ENCODE results near the gene COX6B2. TPM values are rescaled to one million over a fixed set of nuclear protein-coding genes. Genes with fewer than 3 reads are reported as not detected.
A peak's percentile ranks its signal among the peaks of the same experiment; 100 is the strongest.

The COX6B2 gene
- total RNA-seq, 1 experiment from 2014 or later, result 0.92 TPM

GRCh38 chr19:55312621-55313512 is 41.7 kb downstream of the COX6B2 start:
- DNase-seq (ENCODE audit: low spot score), result no peak

- no peak for DNase-seq (ENCODE audit: low spot score)
These were observed 42.7 kb downstream of the COX6B2 start for GRCh38 chr19:55311797-55312196.

GRCh38 chr19:55311397-55311796 is 43.1 kb downstream of the COX6B2 start:
- DNase-seq (ENCODE audit: low spot score), result no peak

- DNase-seq (ENCODE audit: low spot score), result no peak
These were observed 44.0 kb downstream of the COX6B2 start for GRCh38 chr19:55310498-55310897.

- DNase-seq (ENCODE audit: low spot score), result no peak
These were observed 45.1 kb downstream of the COX6B2 start for GRCh38 chr19:55309448-55309847.

GRCh38 chr19:55308281-55308680 is 46.2 kb downstream of the COX6B2 start:
- no peak for DNase-seq (ENCODE audit: low spot score)

- no peak for DNase-seq (ENCODE audit: low spot score)
These were observed 47.8 kb downstream of the COX6B2 start for GRCh38 chr19:55306712-55307111.

GRCh38 chr19:55305983-55306562 is 48.4 kb downstream of the COX6B2 start:
- peak; percentile 27 for DNase-seq (ENCODE audit: low spot score)

- DNase-seq (ENCODE audit: low spot score), result peak; percentile 75
These were observed 49.0 kb downstream of the COX6B2 start for GRCh38 chr19:55305491-55305890.

GRCh38 chr19:55304980-55305379 is 49.5 kb downstream of the COX6B2 start:
- DNase-seq (ENCODE audit: low spot score), result no peak

GRCh38 chr19:55304279-55304978 is 50.1 kb downstream of the COX6B2 start:
- DNase-seq (ENCODE audit: low spot score), result peak; percentile 87

GRCh38 chr19:55303477-55303876 is 51.0 kb downstream of the COX6B2 start:
- no peak for DNase-seq (ENCODE audit: low spot score)

GRCh38 chr19:55302318-55302703 is 52.2 kb downstream of the COX6B2 start:
- DNase-seq (ENCODE audit: low spot score), result no peak

- peak; percentile 96 for DNase-seq (ENCODE audit: low spot score)
These were observed 52.8 kb downstream of the COX6B2 start for GRCh38 chr19:55301459-55302317.

GRCh38 chr19:55300886-55301458 is 53.5 kb downstream of the COX6B2 start:
- DNase-seq (ENCODE audit: low spot score), result peak; percentile 23

GRCh38 chr19:55299991-55300390 is 54.5 kb downstream of the COX6B2 start:
- no peak for DNase-seq (ENCODE audit: low spot score)

Other genes with a start within 250 kb of the COX6B2 start
- 227 and 261 TPM in 2 replicates for gene PPP1R12C, start 237.1 kb downstream of the COX6B2 start, total RNA-seq (2014; rRNA removed; shearing (Covaris generic))
- gene TNNT1, start 205.5 kb downstream of the COX6B2 start, total RNA-seq (2014; rRNA removed; shearing (Covaris generic)), result 4.5 and 5.0 TPM in 2 replicates
- gene TNNI3, start 197.0 kb downstream of the COX6B2 start, total RNA-seq (2014; rRNA removed; shearing (Covaris generic)), result 11.1 and 20.3 TPM in 2 replicates
- 17.3 and 21.1 TPM in 2 replicates for gene DNAAF3, start 188.1 kb downstream of the COX6B2 start, total RNA-seq (2014; rRNA removed; shearing (Covaris generic))
- 0.71 and 1.5 TPM in 2 replicates for gene SYT5, start 174.4 kb downstream of the COX6B2 start, total RNA-seq (2014; rRNA removed; shearing (Covaris generic))
- 87.1 and 103 TPM in 2 replicates for gene PTPRH, start 145.2 kb downstream of the COX6B2 start, total RNA-seq (2014; rRNA removed; shearing (Covaris generic))
- gene TMEM86B, start 126.0 kb downstream of the COX6B2 start, total RNA-seq (2014; rRNA removed; shearing (Covaris generic)), result 9.9 and 10.6 TPM in 2 replicates
- gene PPP6R1, start 95.7 kb downstream of the COX6B2 start, total RNA-seq (2014; rRNA removed; shearing (Covaris generic)), result 111 and 131 TPM in 2 replicates
- 173 and 177 TPM in 2 replicates for gene HSPBP1, start 74.6 kb downstream of the COX6B2 start, total RNA-seq (2014; rRNA removed; shearing (Covaris generic))
- gene BRSK1, start 70.7 kb downstream of the COX6B2 start, total RNA-seq (2014; rRNA removed; shearing (Covaris generic)), result 0.37 and 1.9 TPM in 2 replicates
- gene TMEM150B, start 29.4 kb downstream of the COX6B2 start, total RNA-seq (2014; rRNA removed; shearing (Covaris generic)), result 12.5 and 19.7 TPM in 2 replicates
- gene KMT5C, start 14.8 kb downstream of the COX6B2 start, total RNA-seq (2014; rRNA removed; shearing (Covaris generic)), result 86.3 and 96.2 TPM in 2 replicates
- gene GARIN5B, start 8.5 kb upstream of the COX6B2 start, total RNA-seq (2014; rRNA removed; shearing (Covaris generic)), result not detected in 2 replicates
- 0.31 and 2.8 TPM in 2 replicates for gene IL11, start 15.7 kb upstream of the COX6B2 start, total RNA-seq (2014; rRNA removed; shearing (Covaris generic))
- gene TMEM190, start 22.1 kb upstream of the COX6B2 start, total RNA-seq (2014; rRNA removed; shearing (Covaris generic)), result not detected in 2 replicates
- gene TMEM238, start 29.6 kb upstream of the COX6B2 start, total RNA-seq (2014; rRNA removed; shearing (Covaris generic)), result 87.8 and 92.7 TPM in 2 replicates
- gene RPL28, start 31.2 kb upstream of the COX6B2 start, total RNA-seq (2014; rRNA removed; shearing (Covaris generic)), result 1,121 and 1,134 TPM in 2 replicates
- 2,696 and 2,806 TPM in 2 replicates for gene UBE2S, start 53.1 kb upstream of the COX6B2 start, total RNA-seq (2014; rRNA removed; shearing (Covaris generic))
- not detected in 2 replicates for gene SHISA7, start 88.6 kb upstream of the COX6B2 start, total RNA-seq (2014; rRNA removed; shearing (Covaris generic))
- 323 and 339 TPM in 2 replicates for gene ISOC2, start 106.9 kb upstream of the COX6B2 start, total RNA-seq (2014; rRNA removed; shearing (Covaris generic))
- gene C19orf85, start 110.0 kb upstream of the COX6B2 start, total RNA-seq (2014; rRNA removed; shearing (Covaris generic)), result 0.41 and 0.83 TPM in 2 replicates
- 29.9 TPM in 2 replicates for gene ZNF628, start 121.9 kb upstream of the COX6B2 start, total RNA-seq (2014; rRNA removed; shearing (Covaris generic))
- gene NAT14, start 130.5 kb upstream of the COX6B2 start, total RNA-seq (2014; rRNA removed; shearing (Covaris generic)), result 28.9 and 34.9 TPM in 2 replicates
- gene SSC5D, start 133.7 kb upstream of the COX6B2 start, total RNA-seq (2014; rRNA removed; shearing (Covaris generic)), result 0.18 TPM in 1 of 2 replicates, not detected in the other
- not detected in 2 replicates for gene SBK2, start 182.4 kb upstream of the COX6B2 start, total RNA-seq (2014; rRNA removed; shearing (Covaris generic))
- 0.16 and 0.53 TPM in 2 replicates for gene SBK3, start 190.8 kb upstream of the COX6B2 start, total RNA-seq (2014; rRNA removed; shearing (Covaris generic))
- gene ZNF579, start 226.1 kb upstream of the COX6B2 start, total RNA-seq (2014; rRNA removed; shearing (Covaris generic)), result 17.0 and 23.1 TPM in 2 replicates
- 15.9 and 19.2 TPM in 2 replicates for gene FIZ1, start 244.8 kb upstream of the COX6B2 start, total RNA-seq (2014; rRNA removed; shearing (Covaris generic))
- 69.6 and 81.2 TPM in 2 replicates for gene ZNF524, start 245.6 kb upstream of the COX6B2 start, total RNA-seq (2014; rRNA removed; shearing (Covaris generic))

Data from HT-29 (cell line).